ENCODE data around the gene ZCCHC7. TPM values are rescaled to one million over a fixed set of nuclear protein-coding genes. Genes with fewer than 3 reads are reported as not detected.

ZCCHC7 gene
- total RNA-seq, 1 donor from 2014 or later, result 22.1 TPM

DNA sequence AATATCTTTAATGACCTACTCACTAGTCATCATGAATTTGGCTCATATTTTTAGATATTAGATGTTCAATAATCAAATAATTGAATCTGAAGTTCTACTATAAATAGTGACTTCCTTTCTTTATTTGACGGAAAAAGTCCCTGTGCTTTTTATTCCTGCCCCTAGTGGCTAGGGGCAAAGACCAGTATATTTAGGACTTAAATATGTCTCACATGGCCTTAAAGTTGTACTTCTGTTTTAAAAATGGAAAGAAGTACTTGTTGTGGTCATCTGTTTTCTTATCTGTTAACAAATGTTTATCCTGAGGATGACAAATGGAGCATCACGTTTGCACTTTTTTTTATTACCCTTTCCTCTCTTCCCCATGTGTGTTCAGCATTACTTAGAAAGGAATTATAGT lies 212.9 kb downstream of the ZCCHC7 start:
- Mint-ChIP-seq H3K36me3 (ENCODE audit: low read depth) (no peaks in the 10 kb centered on the region), H3K27ac (no peak overlapping the region), H3K27me3 (ENCODE audit: low read depth) (no peaks in the 10 kb centered on the region), H3K4me1 (ENCODE audit: low read depth) (no peaks in the 10 kb centered on the region), H3K9me3 (no peaks in the 10 kb centered on the region), H3K4me3 (ENCODE audit: low read depth) (no peak overlapping the region)
- intact Hi-C loops (cut with micrococcal nuclease), result no loop called here
- DNase-seq (ENCODE audit: low spot score), result no peak

DNA sequence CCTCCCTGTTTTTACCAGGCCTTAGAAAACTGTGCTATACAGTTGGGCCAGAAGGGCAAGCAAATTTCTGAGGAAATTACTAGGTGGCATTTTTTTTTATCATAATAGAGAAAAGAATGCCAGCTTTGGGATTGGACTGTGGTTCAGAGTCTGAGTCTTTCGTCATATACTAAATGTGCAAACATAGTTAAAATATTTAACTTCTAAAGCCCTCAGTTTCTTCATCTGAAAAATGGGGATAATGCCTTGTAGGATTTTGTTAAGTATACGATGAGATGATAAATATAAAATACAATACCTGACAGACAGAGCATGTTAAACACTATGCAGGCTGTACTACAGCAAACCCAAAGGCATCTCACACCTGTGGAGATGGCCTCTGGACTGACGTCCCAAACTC lies 214.9 kb downstream of the ZCCHC7 start:
- intact Hi-C loops (cut with micrococcal nuclease), result no loop called here
- H3K4me1 Mint-ChIP-seq (ENCODE audit: low read depth), result no peaks in the 10 kb centered on the region
- no peaks in the 10 kb centered on the region for H3K36me3 Mint-ChIP-seq (ENCODE audit: low read depth)
- H3K27ac Mint-ChIP-seq, result no peak overlapping the region
- no peak for DNase-seq (ENCODE audit: low spot score)
- no peaks in the 10 kb centered on the region for H3K9me3 Mint-ChIP-seq
- no peak overlapping the region for H3K4me3 Mint-ChIP-seq (ENCODE audit: low read depth)
- no peaks in the 10 kb centered on the region for H3K27me3 Mint-ChIP-seq (ENCODE audit: low read depth)

DNA sequence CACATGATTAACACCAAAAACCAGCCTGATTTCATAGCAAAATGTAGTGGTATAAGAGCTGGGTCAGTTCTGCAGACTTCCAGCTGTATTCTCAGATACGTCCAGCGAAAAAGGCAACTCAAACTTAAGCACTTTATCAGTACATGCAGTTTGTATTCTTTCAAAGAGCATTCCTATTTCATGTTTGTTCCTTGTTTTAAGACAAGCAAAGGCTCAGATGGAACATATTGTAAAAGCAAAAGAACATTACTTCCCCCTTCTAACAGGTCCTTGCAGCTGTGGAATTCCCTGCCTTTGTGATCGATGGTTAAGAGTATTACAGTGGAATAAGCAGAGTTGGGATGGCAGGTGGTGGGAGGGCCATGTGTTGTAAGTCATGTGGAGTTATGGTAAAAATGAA lies 215.8 kb downstream of the ZCCHC7 start:
- H3K36me3 Mint-ChIP-seq (ENCODE audit: low read depth), result no peaks in the 10 kb centered on the region
- intact Hi-C loops (cut with micrococcal nuclease), result no loop called here
- DNase-seq (ENCODE audit: low spot score), result no peak
- H3K27me3 Mint-ChIP-seq (ENCODE audit: low read depth), result no peaks in the 10 kb centered on the region
- no peaks in the 10 kb centered on the region for H3K9me3 Mint-ChIP-seq
- H3K27ac Mint-ChIP-seq, result no peak overlapping the region
- H3K4me1 Mint-ChIP-seq (ENCODE audit: low read depth), result no peaks in the 10 kb centered on the region
- H3K4me3 Mint-ChIP-seq (ENCODE audit: low read depth), result no peak overlapping the region

DNA sequence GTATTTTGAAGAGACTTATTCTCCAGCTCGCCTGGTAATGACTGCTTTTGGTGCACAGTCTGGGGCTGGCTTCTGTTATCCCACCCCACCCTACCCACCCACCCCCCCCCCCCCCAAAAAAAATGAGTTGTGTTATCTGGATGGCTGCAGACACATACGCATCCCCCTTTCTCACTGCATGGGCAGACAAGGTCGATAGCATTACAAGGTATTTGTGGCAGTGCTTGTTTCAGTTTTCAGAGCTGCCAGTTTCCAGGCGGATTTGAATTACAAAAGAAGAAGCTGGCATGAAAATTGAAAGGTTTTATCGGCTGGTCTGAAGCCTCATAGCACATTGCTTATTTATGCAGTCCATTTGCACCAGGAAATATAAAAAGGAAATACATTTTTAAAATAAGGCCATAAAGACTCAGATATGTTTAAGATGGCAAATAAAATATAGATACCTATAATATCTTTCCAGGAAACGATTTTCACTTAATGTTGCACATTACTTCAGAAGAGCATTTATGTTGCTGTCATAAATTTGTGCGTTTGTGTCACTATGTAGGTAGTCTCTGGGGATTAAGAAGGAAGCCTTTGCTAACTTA lies 217.0 kb downstream of the ZCCHC7 start:
- DNase-seq (ENCODE audit: low spot score), result no peak
- H3K4me1 Mint-ChIP-seq (ENCODE audit: low read depth), result no peaks in the 10 kb centered on the region
- no peak overlapping the region for H3K4me3 Mint-ChIP-seq (ENCODE audit: low read depth)
- intact Hi-C loops (cut with micrococcal nuclease), result no loop called here
- no peaks in the 10 kb centered on the region for H3K27me3 Mint-ChIP-seq (ENCODE audit: low read depth)
- no peak overlapping the region for H3K27ac Mint-ChIP-seq
- H3K9me3 Mint-ChIP-seq, result no peaks in the 10 kb centered on the region
- no peaks in the 10 kb centered on the region for H3K36me3 Mint-ChIP-seq (ENCODE audit: low read depth)

DNA sequence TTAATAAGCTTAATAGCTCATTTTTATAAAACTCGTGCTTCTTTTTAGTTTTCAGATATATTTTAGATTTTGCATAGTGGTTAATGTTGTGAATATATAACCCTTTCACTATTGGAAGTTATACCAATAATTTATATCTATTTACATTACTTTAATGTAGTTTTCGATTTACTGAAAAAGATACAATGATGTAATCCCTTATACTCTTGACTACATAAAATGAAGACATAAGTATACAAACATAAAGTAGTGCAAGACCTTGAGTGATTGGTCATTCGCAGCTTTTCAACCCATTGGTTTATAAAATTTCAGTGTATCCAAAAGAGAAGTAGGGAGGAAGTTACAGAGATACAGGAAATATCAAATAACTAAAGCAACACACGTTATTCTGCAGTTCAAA lies 217.8 kb downstream of the ZCCHC7 start:
- H3K27ac Mint-ChIP-seq, result no peak overlapping the region
- H3K27me3 Mint-ChIP-seq (ENCODE audit: low read depth), result no peaks in the 10 kb centered on the region
- intact Hi-C loops (cut with micrococcal nuclease), result no loop called here
- no peaks in the 10 kb centered on the region for H3K36me3 Mint-ChIP-seq (ENCODE audit: low read depth)
- H3K4me3 Mint-ChIP-seq (ENCODE audit: low read depth), result no peak overlapping the region
- no peaks in the 10 kb centered on the region for H3K4me1 Mint-ChIP-seq (ENCODE audit: low read depth)
- no peaks in the 10 kb centered on the region for H3K9me3 Mint-ChIP-seq
- no peak for DNase-seq (ENCODE audit: low spot score)

DNA sequence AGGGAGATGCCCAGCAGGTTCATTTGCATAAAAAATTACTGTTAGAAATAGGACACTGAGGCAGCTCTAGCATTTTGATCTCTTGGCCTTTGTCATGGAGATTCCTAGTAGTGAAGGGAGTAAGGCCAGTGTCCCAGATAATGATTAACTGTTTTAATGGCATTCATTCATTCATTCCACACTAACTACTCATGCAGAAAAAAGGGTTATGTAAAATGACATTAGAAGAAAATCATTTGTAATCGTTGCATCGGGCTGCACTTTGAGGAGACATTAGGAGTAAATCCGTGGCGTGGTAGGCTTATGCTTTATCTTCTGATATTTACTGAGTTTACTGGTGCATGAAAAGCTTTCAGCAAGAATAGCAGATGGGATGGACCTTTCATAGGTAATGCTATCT lies 219.5 kb downstream of the ZCCHC7 start:
- DNase-seq (ENCODE audit: low spot score), result no peak
- Mint-ChIP-seq H3K4me1 (ENCODE audit: low read depth) (no peaks in the 10 kb centered on the region), H3K36me3 (ENCODE audit: low read depth) (no peaks in the 10 kb centered on the region), H3K9me3 (no peaks in the 10 kb centered on the region), H3K4me3 (ENCODE audit: low read depth) (no peak overlapping the region), H3K27me3 (ENCODE audit: low read depth) (no peaks in the 10 kb centered on the region), H3K27ac (no peak overlapping the region)
- intact Hi-C loops (cut with micrococcal nuclease), result no loop called here

DNA sequence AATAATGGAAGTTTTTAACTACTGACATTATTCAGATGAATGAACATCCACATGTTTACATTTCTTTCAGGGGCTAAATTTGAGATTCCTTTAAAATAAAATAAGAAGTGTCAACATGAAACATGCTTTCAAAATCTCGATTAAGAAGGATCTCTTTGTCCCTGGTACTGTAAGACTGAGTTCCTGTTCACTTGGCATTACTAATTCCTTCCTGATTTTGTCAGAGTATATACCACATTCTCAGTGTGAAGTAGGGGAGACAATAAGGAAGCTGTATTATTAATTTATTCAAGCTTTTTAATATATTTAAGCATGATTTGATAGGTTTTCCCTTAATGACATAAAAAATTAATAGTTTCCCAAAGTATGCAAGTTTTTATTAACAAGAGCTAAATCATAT lies 220.6 kb downstream of the ZCCHC7 start:
- Mint-ChIP-seq H3K4me1 (ENCODE audit: low read depth) (no peaks in the 10 kb centered on the region), H3K36me3 (ENCODE audit: low read depth) (no peaks in the 10 kb centered on the region), H3K9me3 (no peaks in the 10 kb centered on the region), H3K4me3 (ENCODE audit: low read depth) (no peak overlapping the region), H3K27ac (no peak overlapping the region), H3K27me3 (ENCODE audit: low read depth) (no peaks in the 10 kb centered on the region)
- intact Hi-C loops (cut with micrococcal nuclease), result no loop called here
- DNase-seq (ENCODE audit: low spot score), result no peak

DNA sequence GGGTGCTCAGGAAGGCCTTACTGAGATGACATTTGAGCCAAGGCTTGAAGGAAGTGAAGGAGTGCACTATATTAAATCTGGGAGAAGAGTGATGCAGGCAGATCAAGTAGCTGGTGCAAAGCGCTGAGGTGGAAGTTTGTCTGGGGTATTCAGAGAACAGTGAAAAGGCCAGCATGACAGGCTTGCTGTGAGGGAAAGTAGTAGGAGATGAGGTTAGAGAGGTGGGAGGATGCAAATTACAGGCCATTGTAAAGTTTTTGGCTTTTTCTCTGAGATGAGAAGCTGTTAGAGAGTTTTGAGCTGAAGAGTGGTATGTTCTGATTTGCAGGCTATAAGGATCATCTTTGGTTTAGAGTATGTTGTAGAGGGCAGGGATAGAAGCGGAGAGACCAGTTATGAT lies 221.3 kb downstream of the ZCCHC7 start:
- H3K4me3 Mint-ChIP-seq (ENCODE audit: low read depth), result no peak overlapping the region
- intact Hi-C loops (cut with micrococcal nuclease), result no loop called here
- no peaks in the 10 kb centered on the region for H3K9me3 Mint-ChIP-seq
- no peaks in the 10 kb centered on the region for H3K27me3 Mint-ChIP-seq (ENCODE audit: low read depth)
- no peaks in the 10 kb centered on the region for H3K4me1 Mint-ChIP-seq (ENCODE audit: low read depth)
- no peak for DNase-seq (ENCODE audit: low spot score)
- H3K27ac Mint-ChIP-seq, result no peak overlapping the region
- H3K36me3 Mint-ChIP-seq (ENCODE audit: low read depth), result no peaks in the 10 kb centered on the region

DNA sequence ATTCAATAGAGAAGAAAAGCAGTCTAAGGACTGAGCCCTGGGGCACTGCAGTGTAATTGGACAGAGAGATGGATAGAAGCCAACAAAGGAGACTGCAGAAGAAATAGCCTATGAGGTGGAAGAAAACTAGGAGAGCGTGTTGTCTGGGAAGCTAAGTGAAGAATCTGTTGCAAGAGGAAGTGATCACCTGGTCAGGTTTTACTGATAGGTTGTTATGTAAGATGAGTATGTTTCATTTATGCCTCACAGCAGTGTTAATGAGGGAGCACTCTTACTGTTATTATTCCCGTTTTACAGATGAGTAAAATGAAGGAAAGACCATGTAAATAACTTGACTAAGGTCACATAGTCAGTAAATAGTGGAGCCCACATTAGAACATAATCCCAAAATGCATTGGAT lies 222.1 kb downstream of the ZCCHC7 start:
- Mint-ChIP-seq H3K9me3 (no peaks in the 10 kb centered on the region), H3K27ac (no peak overlapping the region), H3K4me3 (ENCODE audit: low read depth) (no peak overlapping the region), H3K27me3 (ENCODE audit: low read depth) (no peaks in the 10 kb centered on the region), H3K4me1 (ENCODE audit: low read depth) (no peaks in the 10 kb centered on the region), H3K36me3 (ENCODE audit: low read depth) (no peaks in the 10 kb centered on the region)
- DNase-seq (ENCODE audit: low spot score), result no peak
- intact Hi-C loops (cut with micrococcal nuclease), result no loop called here

DNA sequence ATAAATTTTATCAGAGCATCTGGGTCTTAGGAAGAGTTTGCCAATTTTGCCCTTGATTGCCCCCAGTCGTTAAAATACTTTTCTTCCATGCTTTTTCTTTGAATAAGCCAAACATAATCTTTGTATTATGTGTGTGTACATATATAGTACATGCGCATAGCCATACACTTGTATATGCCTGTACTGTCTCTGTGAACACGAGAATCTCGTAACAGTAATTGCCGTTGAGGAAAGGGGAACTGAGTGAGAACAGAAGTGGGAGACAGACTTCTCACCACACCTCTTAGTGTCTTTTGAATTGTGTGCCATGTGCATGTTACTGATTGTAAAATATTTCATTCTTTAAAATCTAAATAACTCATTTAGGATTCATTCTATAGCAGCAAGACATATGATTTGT lies 222.5 kb downstream of the ZCCHC7 start:
- H3K27ac Mint-ChIP-seq, result no peak overlapping the region
- no peak overlapping the region for H3K4me3 Mint-ChIP-seq (ENCODE audit: low read depth)
- no peak for DNase-seq (ENCODE audit: low spot score)
- intact Hi-C loops (cut with micrococcal nuclease), result no loop called here
- H3K4me1 Mint-ChIP-seq (ENCODE audit: low read depth), result no peaks in the 10 kb centered on the region
- no peaks in the 10 kb centered on the region for H3K27me3 Mint-ChIP-seq (ENCODE audit: low read depth)
- H3K9me3 Mint-ChIP-seq, result no peaks in the 10 kb centered on the region
- H3K36me3 Mint-ChIP-seq (ENCODE audit: low read depth), result no peaks in the 10 kb centered on the region

DNA sequence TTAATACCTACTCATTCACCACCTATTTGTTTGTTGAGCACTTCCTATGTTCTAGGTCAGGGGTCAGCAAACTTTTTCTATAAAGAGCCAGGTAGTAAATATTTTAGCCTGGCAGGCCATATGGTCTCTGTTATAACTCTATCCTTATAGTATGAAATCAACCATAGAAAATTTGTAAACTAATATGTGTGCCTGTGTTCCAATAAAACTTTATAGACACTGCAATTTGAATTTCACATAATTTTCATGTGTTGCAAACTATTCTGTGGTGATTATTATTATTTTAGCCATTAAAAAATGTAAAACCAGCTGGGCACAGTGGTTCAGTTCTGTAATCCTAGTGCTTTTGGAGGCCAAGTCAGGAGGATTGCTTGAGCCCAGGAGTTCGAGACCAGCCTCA lies 223.3 kb downstream of the ZCCHC7 start:
- Mint-ChIP-seq H3K9me3 (no peaks in the 10 kb centered on the region), H3K27me3 (ENCODE audit: low read depth) (no peaks in the 10 kb centered on the region), H3K4me1 (ENCODE audit: low read depth) (no peaks in the 10 kb centered on the region), H3K36me3 (ENCODE audit: low read depth) (no peaks in the 10 kb centered on the region), H3K4me3 (ENCODE audit: low read depth) (no peak overlapping the region), H3K27ac (no peak overlapping the region)
- DNase-seq (ENCODE audit: low spot score), result no peak
- intact Hi-C loops (cut with micrococcal nuclease), result no loop called here

DNA sequence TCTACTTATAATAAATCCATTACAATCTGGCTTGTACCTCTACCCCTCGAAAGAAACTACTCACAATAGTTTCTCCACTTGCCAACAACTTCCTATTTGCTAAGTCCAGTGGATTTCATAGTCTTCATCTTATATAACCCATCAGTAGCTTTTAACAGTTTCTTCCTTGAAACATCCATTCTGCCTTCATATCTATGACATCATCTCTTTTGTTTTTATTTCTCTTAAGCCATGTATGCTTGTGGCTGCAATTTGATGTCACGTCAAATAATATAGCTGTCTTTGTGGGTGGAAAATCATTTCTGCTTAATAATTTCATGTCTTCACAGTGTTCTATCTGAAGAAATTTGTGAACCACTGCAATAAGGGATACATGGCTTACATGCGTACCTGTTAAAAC lies 224.7 kb downstream of the ZCCHC7 start:
- no peak overlapping the region for H3K4me3 Mint-ChIP-seq (ENCODE audit: low read depth)
- no peaks in the 10 kb centered on the region for H3K27me3 Mint-ChIP-seq (ENCODE audit: low read depth)
- no peaks in the 10 kb centered on the region for H3K9me3 Mint-ChIP-seq
- intact Hi-C loops (cut with micrococcal nuclease), result no loop called here
- no peaks in the 10 kb centered on the region for H3K36me3 Mint-ChIP-seq (ENCODE audit: low read depth)
- DNase-seq (ENCODE audit: low spot score), result no peak
- H3K4me1 Mint-ChIP-seq (ENCODE audit: low read depth), result no peaks in the 10 kb centered on the region
- H3K27ac Mint-ChIP-seq, result no peak overlapping the region

DNA sequence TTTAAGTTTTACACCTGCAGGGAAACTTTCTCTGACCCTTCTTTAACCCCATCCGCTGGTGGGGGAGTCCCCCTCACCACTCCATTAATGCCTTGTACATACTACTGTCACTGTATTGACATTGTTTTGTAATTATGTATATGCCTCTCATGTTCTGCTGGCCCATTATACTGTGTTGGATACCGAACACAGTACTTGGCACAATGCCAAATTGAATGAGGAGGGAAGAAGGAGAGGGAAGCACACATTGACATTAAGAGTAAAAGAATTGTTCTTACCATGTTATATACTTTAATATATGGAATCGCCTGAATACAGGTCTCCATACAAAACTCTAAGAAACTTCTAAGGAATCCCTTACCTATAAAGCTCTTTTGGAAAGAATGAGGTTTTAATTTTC lies 228.5 kb downstream of the ZCCHC7 start:
- peaks cover 20% of the 10 kb centered on the region for H3K36me3 Mint-ChIP-seq (ENCODE audit: low read depth)
- no peaks in the 10 kb centered on the region for H3K9me3 Mint-ChIP-seq
- H3K4me1 Mint-ChIP-seq (ENCODE audit: low read depth), result no peaks in the 10 kb centered on the region
- H3K27me3 Mint-ChIP-seq (ENCODE audit: low read depth), result no peaks in the 10 kb centered on the region
- no peak for DNase-seq (ENCODE audit: low spot score)
- H3K4me3 Mint-ChIP-seq (ENCODE audit: low read depth), result no peak overlapping the region
- intact Hi-C loops (cut with micrococcal nuclease), result no loop called here
- no peak overlapping the region for H3K27ac Mint-ChIP-seq

DNA sequence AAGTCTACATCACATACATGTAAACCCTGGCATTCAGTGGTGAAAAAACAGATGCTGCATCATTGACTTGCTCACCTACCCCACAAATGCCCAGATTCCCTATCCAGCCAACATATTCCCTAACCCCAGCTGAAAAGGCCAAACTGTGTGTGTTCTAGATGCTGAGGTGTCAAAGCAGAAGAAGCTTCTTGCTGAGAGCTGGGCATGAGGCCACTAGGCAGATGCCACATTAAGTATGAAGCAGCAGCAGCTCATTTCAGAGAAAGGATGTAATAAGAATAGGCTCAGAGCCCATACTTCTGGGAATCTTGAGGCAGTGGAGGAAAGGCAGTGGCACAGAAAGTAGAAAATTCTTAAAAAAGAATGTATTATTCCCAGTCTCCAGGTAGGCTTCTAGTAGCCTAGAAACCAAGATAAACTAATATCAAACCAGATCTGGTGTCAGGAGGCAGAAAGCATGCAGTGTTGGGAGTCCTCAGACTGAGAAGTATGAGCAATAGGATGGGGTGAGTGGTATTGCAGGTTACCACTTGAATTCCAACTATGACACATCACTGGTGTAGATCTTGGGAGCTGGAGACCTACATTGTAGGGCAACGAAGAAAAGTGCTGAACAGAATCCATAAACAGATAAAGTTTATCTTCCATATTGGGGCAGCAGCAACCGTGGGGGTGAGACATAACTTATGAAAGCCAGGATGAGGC lies 230.3 kb downstream of the ZCCHC7 start:
- Mint-ChIP-seq H3K27ac (no peak overlapping the region), H3K27me3 (ENCODE audit: low read depth) (no peaks in the 10 kb centered on the region), H3K4me3 (ENCODE audit: low read depth) (no peak overlapping the region), H3K36me3 (ENCODE audit: low read depth) (peaks cover 30% of the 10 kb centered on the region), H3K9me3 (no peaks in the 10 kb centered on the region), H3K4me1 (ENCODE audit: low read depth) (no peaks in the 10 kb centered on the region)
- no peak for DNase-seq (ENCODE audit: low spot score)
- intact Hi-C loops (cut with micrococcal nuclease), result no loop called here

All from activated T-helper 2 cell treated with anti-CD3 and anti-CD28 coated beads, Interferon-gamma antibody, Interleukin-2, Interleukin-4, amounts not matched to agents 10 μg/mL and 5 μg/mL and 100 μg/mL, durations not matched to agents 14 hours and 24 hours and 36 hours (primary cell).